Midbrain (tissue), 1 donor: ENCODE measurements around the gene MED16.

Experiments used
- DNase-seq: peaks from one replicate; lab custom pipeline; 2025; lab: John Stamatoyannopoulos, UW

The MED16 gene

DNA sequence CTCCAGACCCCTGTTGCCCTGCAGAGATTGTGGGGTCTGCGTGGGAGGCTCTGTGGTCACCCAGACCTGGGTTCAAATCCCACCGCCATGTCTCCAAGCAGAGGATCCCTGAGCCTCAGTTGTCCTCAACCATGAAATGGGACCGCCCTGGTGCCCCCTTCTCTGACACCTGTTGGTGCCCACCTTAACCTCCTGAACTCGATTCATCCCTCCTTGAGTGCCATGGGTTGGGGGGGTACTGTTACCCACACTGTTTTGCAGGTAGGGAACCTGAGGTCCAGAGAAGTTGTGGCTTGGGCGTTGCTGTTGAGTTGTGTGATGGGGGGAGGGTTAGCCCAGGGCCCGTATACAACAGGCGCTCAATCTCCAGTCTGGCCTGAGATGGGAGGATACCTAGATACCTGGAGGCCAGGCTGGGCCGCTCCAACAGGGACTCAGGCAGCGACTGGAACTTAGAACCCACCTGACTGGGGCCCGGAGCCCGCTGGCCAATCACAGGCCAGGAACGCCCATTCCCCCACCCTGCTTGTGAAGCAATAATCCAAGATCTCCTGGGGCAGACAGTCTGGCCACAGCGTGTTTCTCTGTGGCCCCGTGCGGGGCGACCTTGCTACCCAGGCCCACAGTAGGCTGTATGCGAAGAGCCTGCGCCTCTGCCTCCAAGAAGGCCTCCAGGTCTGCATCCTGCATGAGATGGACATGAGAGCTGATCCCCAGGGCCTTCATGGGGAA is 35.6 kb upstream of the MED16 start:
- DNase-seq, result no peak

DNA sequence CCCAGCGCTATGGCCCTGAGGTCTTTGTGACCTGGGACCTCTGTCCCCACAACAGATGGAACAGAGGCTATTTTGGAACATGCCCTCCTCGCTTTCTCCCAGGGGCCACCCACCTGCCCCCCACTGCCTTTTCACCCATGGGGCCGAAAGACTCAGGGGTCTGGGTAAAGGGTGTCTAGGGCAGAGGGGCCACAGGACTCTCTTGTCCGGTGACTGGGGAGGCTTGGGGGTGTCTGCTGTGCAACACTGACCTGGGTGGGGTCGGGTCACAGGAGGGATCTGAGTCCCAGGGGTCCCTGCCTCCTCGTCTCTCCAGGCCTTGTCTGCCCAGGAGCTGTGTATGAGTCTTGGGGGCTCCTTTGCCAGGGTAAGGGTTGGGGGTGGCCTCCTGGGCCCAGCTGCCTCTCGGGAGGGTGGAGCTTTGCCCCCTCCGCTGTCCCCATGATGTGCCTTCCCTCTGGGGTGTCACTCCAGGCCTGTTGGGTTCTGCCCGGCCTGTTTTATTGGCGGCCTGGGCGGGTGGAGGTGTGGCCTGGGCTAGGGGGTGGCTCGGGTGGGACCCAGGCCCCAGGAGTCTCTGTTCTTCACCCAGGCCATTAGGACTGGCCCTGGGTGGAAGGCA is 34.9 kb upstream of the MED16 start:
- DNase-seq, result no peak

GRCh38 chr19:927351-927779 is 34.4 kb upstream of the MED16 start:
- DNase-seq, result no peak

GRCh38 chr19:926589-927350 is 33.8 kb upstream of the MED16 start:
- peak; percentile 18 for DNase-seq

- no peak for DNase-seq
These were observed 33.3 kb upstream of the MED16 start for GRCh38 chr19:926323-926588.

- DNase-seq, result peak; percentile 77
These were observed 32.7 kb upstream of the MED16 start, which contains the start of gene ARID3A for GRCh38 chr19:925526-926322. ARID3A (plus strand) TSS chr19:926035; CDS start chr19:929529, 3,494 bp downstream.

GRCh38 chr19:925087-925525 is 32.1 kb upstream of the MED16 start:
- no peak for DNase-seq

DNA sequence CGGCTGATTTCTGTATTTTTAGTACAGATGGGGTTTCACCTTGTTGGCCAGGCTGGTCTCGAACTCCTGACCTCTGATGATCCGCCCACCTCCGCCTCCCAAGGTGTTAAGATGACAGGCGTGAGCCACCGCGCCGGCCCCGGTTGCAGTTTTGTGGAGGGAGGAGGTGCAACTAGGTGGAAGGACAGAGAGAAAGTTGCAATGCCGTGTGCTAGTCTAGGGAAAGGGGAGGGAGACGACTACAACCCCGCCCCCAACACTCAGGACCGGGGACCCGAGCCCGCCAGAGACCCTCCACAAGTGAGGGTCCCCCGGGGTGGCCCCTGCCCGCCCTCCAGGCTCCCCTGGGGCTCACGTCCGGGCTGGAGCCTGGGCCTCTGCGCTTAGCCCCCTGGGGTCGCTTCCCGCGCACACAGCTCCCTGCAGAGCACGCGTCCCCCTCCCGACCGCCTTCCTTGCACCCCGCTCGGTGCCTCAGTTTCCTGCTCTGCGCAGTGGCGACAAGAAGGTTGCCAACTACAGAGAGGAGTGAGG is 31.6 kb upstream of the MED16 start:
- no peak for DNase-seq

DNA sequence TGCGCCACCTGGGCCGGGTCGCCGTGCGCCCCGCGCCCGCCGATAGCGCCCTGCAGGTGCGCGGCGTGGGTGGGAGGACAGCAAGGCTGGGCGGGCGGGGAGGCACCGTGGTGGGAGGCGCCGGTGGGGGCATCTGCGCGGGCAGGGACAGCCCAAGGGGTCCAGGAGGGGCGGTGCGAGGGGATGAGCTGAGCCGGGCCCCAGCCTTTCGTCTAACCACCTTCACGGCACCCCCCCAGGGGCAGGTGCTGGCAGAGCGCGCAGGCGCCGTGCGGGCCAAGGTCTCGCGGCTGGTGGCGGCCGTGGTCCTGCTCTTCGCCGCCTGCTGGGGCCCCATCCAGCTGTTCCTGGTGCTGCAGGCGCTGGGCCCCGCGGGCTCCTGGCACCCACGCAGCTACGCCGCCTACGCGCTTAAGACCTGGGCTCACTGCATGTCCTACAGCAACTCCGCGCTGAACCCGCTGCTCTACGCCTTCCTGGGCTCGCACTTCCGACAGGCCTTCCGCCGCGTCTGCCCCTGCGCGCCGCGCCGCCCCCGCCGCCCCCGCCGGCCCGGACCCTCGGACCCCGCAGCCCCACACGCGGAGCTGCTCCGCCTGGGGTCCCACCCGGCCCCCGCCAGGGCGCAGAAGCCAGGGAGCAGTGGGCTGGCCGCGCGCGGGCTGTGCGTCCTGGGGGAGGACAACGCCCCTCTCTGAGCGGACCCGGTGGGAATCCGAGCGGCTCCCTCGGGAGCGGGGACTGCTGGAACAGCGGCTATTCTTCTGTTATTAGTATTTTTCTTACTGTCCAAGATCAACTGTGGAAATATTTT is 27.3 kb upstream of the MED16 start:
- DNase-seq, result no peak

- DNase-seq, result no peak
These were observed 26.4 kb upstream of the MED16 start for GRCh38 chr19:919199-920050.

DNA sequence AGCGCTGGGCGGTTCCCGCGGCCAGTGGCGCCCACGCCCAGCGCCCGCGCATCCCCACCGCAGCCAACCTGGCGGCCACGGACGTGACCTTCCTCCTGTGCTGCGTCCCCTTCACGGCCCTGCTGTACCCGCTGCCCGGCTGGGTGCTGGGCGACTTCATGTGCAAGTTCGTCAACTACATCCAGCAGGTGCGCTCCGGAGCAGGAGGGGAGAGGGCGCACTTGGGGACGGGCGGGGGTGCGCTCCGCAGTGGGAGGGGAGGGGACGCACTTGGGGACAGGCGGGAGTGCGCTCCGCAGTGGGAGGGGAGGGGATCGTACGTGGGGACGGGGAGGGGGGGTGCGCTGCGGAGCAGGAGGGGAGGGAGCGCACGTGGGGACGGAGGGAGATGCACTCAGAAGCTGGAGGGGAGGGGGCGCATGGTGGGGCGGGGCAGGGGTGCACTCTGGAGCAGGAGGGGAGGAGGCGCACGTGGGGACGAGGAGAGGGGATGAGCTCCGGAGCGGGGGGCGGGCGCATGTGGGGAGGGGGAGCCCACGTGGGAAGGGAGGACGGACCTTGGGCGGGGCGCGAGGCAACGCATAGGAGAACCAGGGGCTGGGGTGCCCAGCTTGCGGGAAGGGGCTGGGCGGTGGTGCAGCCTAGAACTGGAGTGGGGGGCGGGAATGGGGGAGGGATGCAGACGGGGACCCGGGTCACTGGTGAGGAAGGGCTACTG is 25.7 kb upstream of the MED16 start:
- no peak for DNase-seq

DNA sequence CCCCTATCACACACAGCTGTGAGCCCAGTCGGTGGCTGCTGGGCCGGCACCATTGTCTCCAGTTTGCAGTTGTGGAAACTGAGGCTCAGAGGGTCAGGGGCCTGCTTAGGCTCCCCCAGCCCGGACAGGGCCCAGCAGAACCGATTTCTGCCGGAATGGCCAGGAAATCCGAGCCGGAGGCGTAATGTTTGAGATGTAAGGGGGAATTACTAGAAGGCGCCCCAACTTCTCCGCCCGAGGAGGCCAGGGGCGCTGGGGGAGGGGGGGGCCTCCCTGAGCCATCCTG is 25.1 kb upstream of the MED16 start:
- DNase-seq, result no peak

- no peak for DNase-seq
These were observed 24.6 kb upstream of the MED16 start, which contains the start of gene KISS1R for GRCh38 chr19:917323-918151. KISS1R (plus strand) TSS chr19:917333; CDS start chr19:917503, 170 bp downstream.

DNA sequence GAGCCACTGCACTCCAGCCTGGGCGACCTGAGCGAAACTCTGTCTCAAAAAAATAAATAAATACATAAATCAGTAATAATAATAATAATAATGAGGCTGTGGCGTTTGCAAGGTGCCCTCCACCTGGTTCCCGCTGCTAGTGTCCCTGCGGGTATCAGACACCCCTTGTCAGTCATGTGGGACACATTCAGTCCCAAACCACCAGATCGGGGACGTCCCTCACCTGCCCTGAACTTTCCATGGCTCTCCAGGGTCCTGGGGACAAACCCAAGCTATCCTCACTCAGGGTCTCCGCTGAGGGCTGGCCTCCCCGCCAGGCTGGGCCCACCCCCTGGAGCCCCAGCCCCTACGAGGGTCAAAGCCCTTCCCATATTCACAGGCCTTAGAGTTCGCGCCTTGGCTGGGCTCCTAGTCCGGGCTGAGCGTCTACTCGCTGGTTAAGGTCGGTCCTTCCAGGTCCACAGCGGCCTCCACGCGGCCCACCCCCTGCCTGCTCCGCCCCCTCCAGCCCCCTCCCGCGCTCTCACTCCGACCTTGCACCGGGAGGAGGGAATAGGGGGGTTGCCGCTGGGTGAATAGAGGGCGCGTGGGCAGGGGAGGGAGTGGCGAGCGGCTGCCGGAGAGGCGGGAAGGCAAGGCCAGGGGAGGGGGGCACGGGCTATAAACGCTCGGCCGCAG is 23.8 kb upstream of the MED16 start:
- DNase-seq, result no peak

DNA sequence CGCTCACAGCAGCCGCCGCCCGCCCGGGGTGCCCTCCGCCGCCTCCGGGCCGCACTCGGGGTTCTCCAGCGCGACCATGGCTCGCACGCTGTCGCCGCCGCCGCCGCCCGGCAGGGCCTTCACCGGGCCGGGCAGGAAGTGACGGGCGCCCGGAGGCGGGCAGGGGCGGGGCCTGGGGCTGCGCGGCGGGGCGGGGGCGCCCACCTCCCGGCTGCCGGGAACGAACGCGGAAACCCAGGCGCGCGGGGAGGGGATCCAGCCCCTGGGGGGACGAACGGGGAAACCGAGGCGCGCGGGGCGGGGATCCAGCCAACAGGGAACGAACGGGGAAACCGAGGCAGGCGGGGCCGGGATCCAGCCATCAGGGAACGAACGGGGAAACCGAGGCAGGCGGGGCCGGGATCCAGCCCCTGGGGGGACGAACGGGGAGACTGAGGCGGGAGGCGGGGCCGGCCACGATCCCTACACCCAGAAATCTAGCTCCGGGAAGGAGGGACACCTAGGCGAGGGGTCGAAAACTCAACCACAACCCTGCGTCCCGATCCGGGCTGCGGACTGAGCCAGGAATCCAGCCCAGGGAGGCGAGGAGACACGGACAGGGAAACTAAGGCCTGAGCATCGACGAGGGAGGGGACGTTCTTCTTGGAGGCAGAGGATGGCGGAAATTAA is 20.2 kb upstream of the MED16 start, which contains the start of gene R3HDM4:
Gene R3HDM4 (minus strand): TSS at position 140 of the 669 bp plus-strand sequence. CDS start 62 bp downstream, at position 78.
- peak; percentile 75 for DNase-seq

GRCh38 chr19:912181-913079 is 19.4 kb upstream of the MED16 start:
- DNase-seq, result no peak
